Measurements from ENCODE around the gene ANKRD39. TPM values are rescaled to one million over a fixed set of nuclear protein-coding genes. Genes with fewer than 3 reads are reported as not detected.

ANKRD39 gene
- total RNA-seq, 1 donor from 2014 or later, result 14.9 TPM

GRCh38 chr2:96859681-96860064 is 1.9 kb upstream of the ANKRD39 start:
- Mint-ChIP-seq H3K9me3 (ENCODE audit: unreplicated experiment) (no peaks in the 10 kb centered on the region), H3K4me3 (ENCODE audit: unreplicated experiment) (peak overlapping the region; percentile 39), H3K27me3 (ENCODE audit: unreplicated experiment) (peaks cover 11% of the 10 kb centered on the region)

GRCh38 chr2:96859099-96859649 is 1.4 kb upstream of the ANKRD39 start:
- Mint-ChIP-seq H3K36me3 (ENCODE audit: low read depth, unreplicated experiment) (peaks cover 20% of the 10 kb centered on the region), H3K4me3 (ENCODE audit: unreplicated experiment) (peak overlapping the region; percentile 79), H3K27ac (ENCODE audit: unreplicated experiment) (no peak overlapping the region), H3K4me1 (ENCODE audit: unreplicated experiment) (peaks cover 50% of the 10 kb centered on the region), H3K27me3 (ENCODE audit: unreplicated experiment) (peaks cover 11% of the 10 kb centered on the region), H3K9me3 (ENCODE audit: unreplicated experiment) (no peaks in the 10 kb centered on the region)
- no peak for DNase-seq (ENCODE audit: low spot score)
- TF ChIP-seq CTCF (IDR thresholded peaks at IDR 0.05; ENCODE audit: unreplicated experiment), result no peak

More at GRCh38 chr2:96859681-96860064, 1.9 kb upstream of the ANKRD39 start:
- DNase-seq (ENCODE audit: low spot score), result no peak
- no peak for TF ChIP-seq CTCF (IDR thresholded peaks at IDR 0.05; ENCODE audit: unreplicated experiment)
- Mint-ChIP-seq H3K27ac (ENCODE audit: unreplicated experiment) (peak overlapping the region; percentile 70), H3K4me1 (ENCODE audit: unreplicated experiment) (peaks cover 50% of the 10 kb centered on the region), H3K36me3 (ENCODE audit: low read depth, unreplicated experiment) (peaks cover 20% of the 10 kb centered on the region)

- H3K27ac Mint-ChIP-seq (ENCODE audit: unreplicated experiment), result peak overlapping the region; percentile 66
- H3K27me3 Mint-ChIP-seq (ENCODE audit: unreplicated experiment), result peaks cover 8% of the 10 kb centered on the region
- peaks cover 40% of the 10 kb centered on the region for H3K4me1 Mint-ChIP-seq (ENCODE audit: unreplicated experiment)
- H3K9me3 Mint-ChIP-seq (ENCODE audit: unreplicated experiment), result no peaks in the 10 kb centered on the region
- H3K4me3 Mint-ChIP-seq (ENCODE audit: unreplicated experiment), result peak overlapping the region; percentile 85
- DNase-seq (ENCODE audit: low spot score), result no peak
- TF ChIP-seq CTCF (IDR thresholded peaks at IDR 0.05; ENCODE audit: unreplicated experiment), result no peak
- H3K36me3 Mint-ChIP-seq (ENCODE audit: low read depth, unreplicated experiment), result peaks cover 22% of the 10 kb centered on the region
Measured at GRCh38 chr2:96856776-96857666, 795 bp downstream of the ANKRD39 start.

GRCh38 chr2:96853321-96853720 is 4.5 kb downstream of the ANKRD39 start:
- H3K9me3 Mint-ChIP-seq (ENCODE audit: unreplicated experiment), result no peaks in the 10 kb centered on the region
- no peak overlapping the region for H3K4me3 Mint-ChIP-seq (ENCODE audit: unreplicated experiment)
- no peak for TF ChIP-seq CTCF (IDR thresholded peaks at IDR 0.05; ENCODE audit: unreplicated experiment)
- H3K27ac Mint-ChIP-seq (ENCODE audit: unreplicated experiment), result no peak overlapping the region
- H3K36me3 Mint-ChIP-seq (ENCODE audit: low read depth, unreplicated experiment), result peaks cover 24% of the 10 kb centered on the region
- no peak for DNase-seq (ENCODE audit: low spot score)
- H3K27me3 Mint-ChIP-seq (ENCODE audit: unreplicated experiment), result peaks cover 5% of the 10 kb centered on the region
- peaks cover 17% of the 10 kb centered on the region for H3K4me1 Mint-ChIP-seq (ENCODE audit: unreplicated experiment)

GRCh38 chr2:96852667-96853066 is 5.1 kb downstream of the ANKRD39 start:
- peaks cover 17% of the 10 kb centered on the region for H3K4me1 Mint-ChIP-seq (ENCODE audit: unreplicated experiment)
- DNase-seq (ENCODE audit: low spot score), result no peak
- H3K4me3 Mint-ChIP-seq (ENCODE audit: unreplicated experiment), result peak overlapping the region; percentile 47
- H3K27ac Mint-ChIP-seq (ENCODE audit: unreplicated experiment), result no peak overlapping the region
- no peak for TF ChIP-seq CTCF (IDR thresholded peaks at IDR 0.05; ENCODE audit: unreplicated experiment)
- H3K27me3 Mint-ChIP-seq (ENCODE audit: unreplicated experiment), result peaks cover 5% of the 10 kb centered on the region
- H3K36me3 Mint-ChIP-seq (ENCODE audit: low read depth, unreplicated experiment), result peaks cover 24% of the 10 kb centered on the region
- no peaks in the 10 kb centered on the region for H3K9me3 Mint-ChIP-seq (ENCODE audit: unreplicated experiment)

Data from endothelial cell (in vitro differentiated cells).